ENCODE results near the gene RAB10. TPM values are rescaled to one million over a fixed set of nuclear protein-coding genes. Genes with fewer than 3 reads are reported as not detected.

The RAB10 gene
- total RNA-seq, 1 experiment from 2014 or later, result 130 TPM

DNA sequence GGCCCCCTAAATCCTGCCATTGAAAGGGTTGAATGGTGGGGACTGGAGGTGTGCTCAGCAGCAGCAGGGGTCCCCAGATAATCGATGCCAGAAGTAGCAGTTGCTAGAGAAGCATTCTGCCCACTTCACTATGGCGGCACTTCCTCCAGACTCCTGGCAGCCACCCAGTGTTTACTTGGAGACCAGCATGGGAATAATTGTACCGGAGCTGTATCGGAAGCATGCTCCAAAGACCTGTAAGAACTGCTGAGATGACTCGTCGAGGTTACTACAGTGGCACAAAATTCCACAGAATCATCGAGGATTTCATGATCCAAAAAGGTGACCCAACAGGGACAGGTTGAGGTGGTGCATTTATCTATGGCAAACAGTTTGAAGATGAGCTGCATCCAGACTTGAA is 128.0 kb downstream of the RAB10 start:
- H3T11ph ChIP-seq (ENCODE audit: low read length), result no peak overlapping the region
- no peaks in the 10 kb centered on the region for H4K20me1 ChIP-seq (ENCODE audit: control insufficient read depth, insufficient read depth, insufficient read length)
- H3K23ac ChIP-seq (ENCODE audit: insufficient read length, low read depth, low read length), result no peak overlapping the region
- H3K4me1 ChIP-seq (ENCODE audit: insufficient read depth, low read length), result no peaks in the 10 kb centered on the region
- no peak overlapping the region for H3K4me3 Mint-ChIP-seq
- H3K27ac Mint-ChIP-seq, result no peak overlapping the region
- H3K27me3 ChIP-seq (ENCODE audit: insufficient read depth, low read length), result no peaks in the 10 kb centered on the region
- WGBS (ENCODE audit: extremely low coverage, insufficient read length, low lambda C conversion rate), result no CpG with 5 or more reads among the region's 7 CpGs
- no peak overlapping the region for H4K5ac ChIP-seq (ENCODE audit: insufficient read length, low read depth, low read length)
- no peak overlapping the region for H3K56ac ChIP-seq (ENCODE audit: insufficient read length, low read depth, low read length)
- H3K79me2 ChIP-seq (ENCODE audit: insufficient read depth, low read length), result no peaks in the 10 kb centered on the region
- no peaks in the 10 kb centered on the region; a peak in 1 of 7 replicates for H3K36me3 Mint-ChIP-seq (ENCODE audit: insufficient read depth in 1 of 3, low read depth in 3 of 3)
- H3K23me2 ChIP-seq (ENCODE audit: insufficient read length, low read depth, low read length, poor library complexity, severe bottlenecking), result no peaks in the 10 kb centered on the region
- no peak overlapping the region for H3K9ac ChIP-seq (ENCODE audit: extremely low read depth, insufficient read length, low read length)
- H3K79me1 ChIP-seq (ENCODE audit: insufficient read depth, low read depth, low read length, poor library complexity, severe bottlenecking), result no peaks in the 10 kb centered on the region
- no peak for DNase-seq
- no peak overlapping the region for H2BK120ac ChIP-seq (ENCODE audit: low read depth, low read length, poor library complexity, severe bottlenecking)
- H2AFZ ChIP-seq (ENCODE audit: low read length), result no peak overlapping the region
- H3K14ac ChIP-seq (ENCODE audit: insufficient read depth, low read length), result no peak overlapping the region
- no peak overlapping the region for H2AK5ac ChIP-seq (ENCODE audit: insufficient read length, low read length)
- no peak overlapping the region for H3K27ac ChIP-seq (ENCODE audit: insufficient read length, low read depth, low read length)
- H2BK12ac ChIP-seq (ENCODE audit: insufficient read length, low read depth, low read length), result no peak overlapping the region
- no peak overlapping the region for H2BK5ac ChIP-seq (ENCODE audit: insufficient read length, low read length)
- H3K4me2 ChIP-seq (ENCODE audit: insufficient read depth, insufficient read length, low read length), result no peak overlapping the region
- H3K27me3 Mint-ChIP-seq (ENCODE audit: low read depth), result peaks cover 2% of the 10 kb centered on the region
- no peaks in the 10 kb centered on the region for H3K4me1 Mint-ChIP-seq
- no peak overlapping the region for H2BK15ac ChIP-seq (ENCODE audit: low read depth, low read length)
- no peak overlapping the region for H2BK20ac ChIP-seq (ENCODE audit: low read depth, low read length, poor library complexity, severe bottlenecking)
- H4K8ac ChIP-seq (replicated peaks; ENCODE audit: insufficient read length, low read depth, low read length), result no peak overlapping the region
- H3K18ac ChIP-seq (ENCODE audit: insufficient read length, low read depth, low read length), result no peak overlapping the region
- TF ChIP-seq, protein P1, sequence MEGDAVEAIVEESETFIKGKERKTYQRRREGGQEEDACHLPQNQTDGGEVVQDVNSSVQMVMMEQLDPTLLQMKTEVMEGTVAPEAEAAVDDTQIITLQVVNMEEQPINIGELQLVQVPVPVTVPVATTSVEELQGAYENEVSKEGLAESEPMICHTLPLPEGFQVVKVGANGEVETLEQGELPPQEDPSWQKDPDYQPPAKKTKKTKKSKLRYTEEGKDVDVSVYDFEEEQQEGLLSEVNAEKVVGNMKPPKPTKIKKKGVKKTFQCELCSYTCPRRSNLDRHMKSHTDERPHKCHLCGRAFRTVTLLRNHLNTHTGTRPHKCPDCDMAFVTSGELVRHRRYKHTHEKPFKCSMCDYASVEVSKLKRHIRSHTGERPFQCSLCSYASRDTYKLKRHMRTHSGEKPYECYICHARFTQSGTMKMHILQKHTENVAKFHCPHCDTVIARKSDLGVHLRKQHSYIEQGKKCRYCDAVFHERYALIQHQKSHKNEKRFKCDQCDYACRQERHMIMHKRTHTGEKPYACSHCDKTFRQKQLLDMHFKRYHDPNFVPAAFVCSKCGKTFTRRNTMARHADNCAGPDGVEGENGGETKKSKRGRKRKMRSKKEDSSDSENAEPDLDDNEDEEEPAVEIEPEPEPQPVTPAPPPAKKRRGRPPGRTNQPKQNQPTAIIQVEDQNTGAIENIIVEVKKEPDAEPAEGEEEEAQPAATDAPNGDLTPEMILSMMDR (conservative IDR thresholded peaks at IDR 0.05), result no peak
- peaks cover 0 to 2% of the 10 kb centered on the region in 2 experiments; a peak in 1 of 5 replicates for H3K9me3 Mint-ChIP-seq
- H3K9me3 ChIP-seq (ENCODE audit: control insufficient read depth, low read depth, low read length), result no peaks in the 10 kb centered on the region
- H4K91ac ChIP-seq (ENCODE audit: insufficient read length, low read depth, low read length), result no peak overlapping the region
- H3K4ac ChIP-seq (ENCODE audit: low read depth, low read length), result no peak overlapping the region

Data from H9 (cell line).